ENCODE data around the gene PIR. TPM values are rescaled to one million over a fixed set of nuclear protein-coding genes. Genes with fewer than 3 reads are reported as not detected.

Gene PIR
- total and polyA plus RNA-seq, 7 experiments from 2014 or later, result 0.49 to 4.6 (median 0.70) TPM; not detected in 4

DNA sequence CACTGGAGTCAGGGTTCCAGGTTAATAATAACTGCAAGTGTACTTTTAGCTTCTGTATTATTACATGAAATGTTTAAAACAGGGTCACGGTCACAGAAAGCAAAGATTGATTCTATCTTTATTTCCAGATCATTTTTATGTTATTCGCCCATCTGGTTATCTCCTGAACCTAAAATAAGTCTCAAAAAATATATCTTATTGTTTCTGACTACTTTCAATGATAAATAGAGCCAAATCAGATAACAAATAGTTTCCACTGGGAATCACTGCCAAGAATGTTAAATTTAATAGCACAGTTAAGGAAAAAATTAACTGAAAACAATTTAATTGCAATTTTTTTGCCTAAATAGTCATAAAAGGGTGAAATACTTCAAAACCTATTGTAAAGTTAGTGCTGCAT is 91.8 kb downstream of the PIR start:
- Histone ChIP-seq H3K4me3 (ENCODE audit: low read length) (no peak overlapping the region), H3K27me3 (ENCODE audit: control insufficient read depth in 2 of 2, insufficient read depth in 2 of 2, low read length in 2 of 2) (no peaks in the 10 kb centered on the region), H3K27ac (ENCODE audit: low read depth, low read length) (no peak overlapping the region), H3K4me1 (ENCODE audit: control insufficient read depth in 2 of 2, insufficient read depth in 2 of 2, low read length in 2 of 2) (no peaks in the 10 kb centered on the region), H3K9me3 (ENCODE audit: control insufficient read depth in 2 of 3, low read length in 3 of 3) (no peaks in the 10 kb centered on the region), H3K36me3 (ENCODE audit: control insufficient read depth in 2 of 3, insufficient read depth in 3 of 3, low read length in 3 of 3) (no peaks in the 10 kb centered on the region)
- Mint-ChIP-seq H3K36me3 (no peaks in the 10 kb centered on the region), H3K4me3 (no peak overlapping the region), H3K27me3 (peaks cover 0 to 4% (median 0%) of the 10 kb centered on the region in 5 donors), H3K4me1 (peaks cover 0 to 2% (median 0%) of the 10 kb centered on the region in 7 donors), H3K9me3 (no peaks in the 10 kb centered on the region), H3K27ac (no peak overlapping the region)
- no peak for DNase-seq
- ATAC-seq, result no peak
- ChIA-PET CTCF (no interaction called here), POLR2A (no interaction called here)
- intact Hi-C loops (cut with micrococcal nuclease), result no loop called here

DNA sequence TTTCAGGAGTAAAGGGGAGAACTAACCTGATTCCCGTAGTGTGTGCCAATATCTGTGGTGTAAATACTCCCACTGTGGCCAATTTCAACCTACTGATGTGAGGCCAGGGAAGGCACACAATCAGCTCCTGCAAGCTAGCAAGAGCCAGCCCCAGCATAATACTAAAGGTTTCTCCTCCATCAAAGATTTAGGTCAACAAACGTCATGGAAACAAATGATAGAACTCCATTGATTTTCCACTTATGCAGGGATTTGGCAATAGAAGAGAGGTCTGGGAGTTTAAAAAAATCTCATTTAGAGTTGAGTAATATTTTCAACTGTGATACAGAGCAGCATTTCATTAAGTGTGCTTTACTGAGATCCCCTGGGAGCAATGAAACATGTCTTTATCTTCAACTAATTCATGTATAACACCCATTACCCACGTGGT is 93.2 kb downstream of the PIR start:
- intact Hi-C loops (cut with micrococcal nuclease), result no loop called here
- no peaks in the 10 kb centered on the region for H3K36me3 ChIP-seq (ENCODE audit: control insufficient read depth in 2 of 3, insufficient read depth in 3 of 3, low read length in 3 of 3)
- no peak for ATAC-seq
- no peak overlapping the region for H3K27ac ChIP-seq (ENCODE audit: low read depth, low read length)
- POLR2A ChIA-PET, result no interaction called here
- Mint-ChIP-seq H3K4me3 (no peak overlapping the region), H3K27ac (no peak overlapping the region), H3K4me1 (peaks cover 0 to 2% (median 0%) of the 10 kb centered on the region in 7 donors), H3K9me3 (no peaks in the 10 kb centered on the region), H3K36me3 (no peaks in the 10 kb centered on the region), H3K27me3 (peaks cover 0 to 4% (median 0%) of the 10 kb centered on the region in 5 donors)
- H3K27me3 ChIP-seq (ENCODE audit: control insufficient read depth in 2 of 2, insufficient read depth in 2 of 2, low read length in 2 of 2), result no peaks in the 10 kb centered on the region
- H3K4me3 ChIP-seq (ENCODE audit: low read length), result no peak overlapping the region
- H3K9me3 ChIP-seq (ENCODE audit: control insufficient read depth in 2 of 3, low read length in 3 of 3), result no peaks in the 10 kb centered on the region
- H3K4me1 ChIP-seq (ENCODE audit: control insufficient read depth in 2 of 2, insufficient read depth in 2 of 2, low read length in 2 of 2), result no peaks in the 10 kb centered on the region
- CTCF ChIA-PET, result no interaction called here
- DNase-seq, result no peak

DNA sequence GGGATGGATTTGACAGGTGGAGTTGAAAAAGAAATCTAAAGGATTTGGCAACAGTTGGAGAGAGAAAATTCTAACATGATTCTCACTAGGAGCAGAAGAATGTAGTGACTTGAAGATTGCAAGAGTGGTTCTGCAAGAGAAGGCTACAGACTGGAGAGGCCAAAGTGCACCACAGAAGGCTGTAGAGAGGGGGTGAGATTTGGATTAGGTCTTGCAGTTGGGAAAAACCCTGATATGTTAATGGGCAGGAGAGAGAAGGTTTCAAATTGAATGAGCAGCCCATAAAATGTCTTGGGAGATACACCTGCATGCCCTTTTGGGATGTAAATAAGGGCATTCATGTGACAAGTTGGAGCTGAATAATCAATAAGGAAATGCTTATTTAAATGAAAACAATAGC is 94.3 kb downstream of the PIR start:
- Mint-ChIP-seq H3K4me3 (no peak overlapping the region), H3K9me3 (no peaks in the 10 kb centered on the region), H3K27ac (no peak overlapping the region), H3K27me3 (no peaks in the 10 kb centered on the region), H3K36me3 (no peaks in the 10 kb centered on the region), H3K4me1 (peaks cover 0 to 2% (median 0%) of the 10 kb centered on the region in 7 donors)
- Histone ChIP-seq H3K36me3 (ENCODE audit: control insufficient read depth in 2 of 3, insufficient read depth in 3 of 3, low read length in 3 of 3) (no peaks in the 10 kb centered on the region), H3K4me3 (ENCODE audit: low read length) (no peak overlapping the region), H3K9me3 (ENCODE audit: control insufficient read depth in 2 of 3, low read length in 3 of 3) (no peaks in the 10 kb centered on the region), H3K27me3 (ENCODE audit: control insufficient read depth in 2 of 2, insufficient read depth in 2 of 2, low read length in 2 of 2) (no peaks in the 10 kb centered on the region), H3K4me1 (ENCODE audit: control insufficient read depth in 2 of 2, insufficient read depth in 2 of 2, low read length in 2 of 2) (no peaks in the 10 kb centered on the region), H3K27ac (ENCODE audit: low read depth, low read length) (no peak overlapping the region)
- no peak for DNase-seq
- intact Hi-C loops (cut with micrococcal nuclease), result no loop called here
- no peak for ATAC-seq
- CTCF ChIA-PET, result no interaction called here
- POLR2A ChIA-PET, result no interaction called here

DNA sequence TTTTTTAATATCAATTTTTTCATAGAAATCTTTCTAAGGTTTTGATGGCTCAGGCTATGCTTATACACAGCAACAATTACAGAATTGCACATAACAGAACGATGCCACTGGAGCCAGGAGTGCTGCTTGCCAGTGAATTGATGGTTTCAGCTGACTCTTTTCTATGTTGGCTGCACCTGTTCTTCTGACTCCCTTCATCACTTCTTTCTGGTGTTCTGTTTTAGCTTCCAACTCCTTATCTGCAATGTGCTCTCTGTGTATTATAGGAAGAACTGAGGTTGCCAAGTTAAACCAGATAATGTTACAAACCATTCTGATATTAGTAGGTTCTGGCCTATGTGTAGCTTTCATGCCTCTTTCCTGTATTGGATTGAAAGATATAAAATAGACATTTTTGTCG is 97.3 kb downstream of the PIR start:
- POLR2A ChIA-PET, result no interaction called here

DNA sequence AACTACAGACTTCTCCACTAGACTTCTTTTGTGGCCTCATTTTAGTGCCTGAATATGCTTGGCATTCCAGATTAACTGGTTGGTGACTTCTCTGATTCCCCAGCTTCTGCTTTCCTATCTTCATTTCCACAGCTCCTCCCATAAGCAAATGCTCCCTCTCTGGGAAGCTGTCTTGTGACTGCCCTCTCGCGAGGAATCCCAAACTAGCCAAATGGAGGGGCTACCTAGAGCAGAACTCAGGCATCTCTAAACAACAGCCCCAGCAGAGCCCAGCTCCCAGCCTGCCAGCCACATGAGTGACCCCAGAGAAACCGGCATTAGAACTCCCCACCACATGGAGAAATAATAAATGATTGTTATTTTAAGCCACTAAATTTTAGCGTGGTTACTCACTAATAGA is 101.3 kb downstream of the PIR start:
- no peaks in the 10 kb centered on the region for H3K4me1 ChIP-seq (ENCODE audit: control insufficient read depth in 2 of 2, insufficient read depth in 2 of 2, low read length in 2 of 2)
- POLR2A ChIA-PET, result no interaction called here
- no peaks in the 10 kb centered on the region for H3K36me3 ChIP-seq (ENCODE audit: control insufficient read depth in 2 of 3, insufficient read depth in 3 of 3, low read length in 3 of 3)
- H3K4me3 ChIP-seq (ENCODE audit: low read length), result no peak overlapping the region
- CTCF ChIA-PET, result no interaction called here
- H3K36me3 Mint-ChIP-seq, result no peaks in the 10 kb centered on the region
- H3K27ac ChIP-seq (ENCODE audit: low read depth, low read length), result no peak overlapping the region
- no peaks in the 10 kb centered on the region for H3K9me3 ChIP-seq (ENCODE audit: control insufficient read depth in 2 of 3, low read length in 3 of 3)
- H3K27ac Mint-ChIP-seq, result no peak overlapping the region
- ATAC-seq (no peak), DNase-seq (no peak)
- no peaks in the 10 kb centered on the region for H3K4me1 Mint-ChIP-seq
- intact Hi-C loops (cut with micrococcal nuclease), result no loop called here
- no peaks in the 10 kb centered on the region for H3K9me3 Mint-ChIP-seq
- H3K4me3 Mint-ChIP-seq, result no peak overlapping the region
- H3K27me3 ChIP-seq (ENCODE audit: control insufficient read depth in 2 of 2, insufficient read depth in 2 of 2, low read length in 2 of 2), result no peaks in the 10 kb centered on the region
- H3K27me3 Mint-ChIP-seq, result peaks cover 0 to 6% (median under 1%) of the 10 kb centered on the region in 5 donors

More for the DNA sequence above, 97.3 kb downstream of the PIR start:
- Mint-ChIP-seq H3K4me3 (no peak overlapping the region), H3K9me3 (no peaks in the 10 kb centered on the region), H3K27ac (no peak overlapping the region), H3K36me3 (no peaks in the 10 kb centered on the region), H3K27me3 (peaks cover 0 to 5% (median 0%) of the 10 kb centered on the region in 5 donors), H3K4me1 (no peaks in the 10 kb centered on the region)
- no peak overlapping the region for H3K27ac ChIP-seq (ENCODE audit: low read depth, low read length)
- no peaks in the 10 kb centered on the region for H3K4me1 ChIP-seq (ENCODE audit: control insufficient read depth in 2 of 2, insufficient read depth in 2 of 2, low read length in 2 of 2)
- ATAC-seq, result no peak
- CTCF ChIA-PET, result no interaction called here
- DNase-seq, result no peak
- H3K4me3 ChIP-seq (ENCODE audit: low read length), result no peak overlapping the region
- H3K27me3 ChIP-seq (ENCODE audit: control insufficient read depth in 2 of 2, insufficient read depth in 2 of 2, low read length in 2 of 2), result no peaks in the 10 kb centered on the region
- no peaks in the 10 kb centered on the region for H3K36me3 ChIP-seq (ENCODE audit: control insufficient read depth in 2 of 3, insufficient read depth in 3 of 3, low read length in 3 of 3)
- H3K9me3 ChIP-seq (ENCODE audit: control insufficient read depth in 2 of 3, low read length in 3 of 3), result no peaks in the 10 kb centered on the region
- intact Hi-C loops (cut with micrococcal nuclease), result no loop called here

DNA sequence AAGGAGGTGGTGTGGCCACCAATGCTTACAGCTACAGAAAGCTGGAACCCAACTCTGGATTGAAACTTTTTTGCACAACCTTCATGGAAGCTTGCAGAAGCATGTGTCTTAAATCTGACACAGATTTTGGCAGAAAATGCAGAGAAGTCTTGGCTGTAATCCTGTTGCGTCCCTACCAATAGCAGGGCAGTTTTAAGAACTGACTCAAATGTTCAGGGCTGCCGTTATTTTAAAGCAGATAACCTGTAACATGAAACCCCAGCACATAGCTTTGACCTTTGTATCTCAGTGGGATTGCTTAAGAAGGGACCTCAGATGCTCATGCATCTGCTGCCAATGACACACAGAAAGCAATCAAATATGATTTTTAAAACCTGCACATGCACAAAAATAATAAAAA is 108.8 kb downstream of the PIR start, which contains the start of gene VEGFD:
Gene VEGFD, minus strand, starts transcription at position 110 of the 400 bp plus-strand sequence. CDS start 467 bp downstream, outside the sequence.
- H3K27me3 Mint-ChIP-seq, result peaks cover 0 to 8% (median 4%) of the 10 kb centered on the region in 5 donors
- no peak within 1 kb of the TSS for H3K27ac Mint-ChIP-seq
- DNase-seq (no peak), ATAC-seq (no peak)
- CTCF ChIA-PET, result no interaction called here
- peaks cover 0 to 1% (median 0%) of the 10 kb centered on the region in 11 donors for H3K9me3 Mint-ChIP-seq
- Histone ChIP-seq H3K4me3 (ENCODE audit: low read length) (no peak within 1 kb of the TSS), H3K4me1 (ENCODE audit: control insufficient read depth in 2 of 2, insufficient read depth in 2 of 2, low read length in 2 of 2) (no peaks in the 10 kb centered on the region), H3K27me3 (ENCODE audit: control insufficient read depth in 2 of 2, insufficient read depth in 2 of 2, low read length in 2 of 2) (no peaks in the 10 kb centered on the region), H3K9me3 (ENCODE audit: control insufficient read depth in 2 of 3, low read length in 3 of 3) (no peaks in the 10 kb centered on the region), H3K27ac (ENCODE audit: low read depth, low read length) (no peak within 1 kb of the TSS), H3K36me3 (ENCODE audit: control insufficient read depth in 2 of 3, insufficient read depth in 3 of 3, low read length in 3 of 3) (no peaks in the 10 kb centered on the region)
- no peaks in the 10 kb centered on the region for H3K36me3 Mint-ChIP-seq
- POLR2A ChIA-PET, result interaction anchor here (0.6 kb wide), 1 partner anchor 9 kb away, joined by 3 read pairs; no protein-coding TSS in a partner anchor
- H3K4me1 Mint-ChIP-seq, result no peaks in the 10 kb centered on the region
- intact Hi-C loops (cut with micrococcal nuclease), result no loop called here
- H3K4me3 Mint-ChIP-seq, result no peak within 1 kb of the TSS

DNA sequence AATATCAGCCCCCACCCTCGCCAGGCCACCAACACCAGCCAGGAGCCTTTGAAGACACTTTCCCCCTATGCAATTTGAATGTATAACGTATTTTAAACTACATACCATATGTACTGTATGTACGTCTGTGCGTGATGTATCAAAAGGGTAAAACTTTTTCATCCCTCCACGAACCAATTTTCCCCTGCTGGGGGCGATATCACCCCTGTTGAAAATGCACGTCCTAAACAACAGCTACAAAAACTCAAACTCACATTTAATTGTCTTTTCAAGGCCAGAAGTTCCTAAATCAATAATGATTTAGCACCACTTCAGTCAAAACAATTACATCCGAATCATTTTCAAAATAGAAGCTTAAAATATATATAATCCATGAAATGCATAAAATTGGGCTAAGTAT is 110.3 kb downstream of the PIR start:
- Mint-ChIP-seq H3K9me3 (peaks cover 0 to 1% (median 0%) of the 10 kb centered on the region in 11 donors), H3K27me3 (peaks cover 0 to 8% (median 4%) of the 10 kb centered on the region in 5 donors), H3K36me3 (no peaks in the 10 kb centered on the region), H3K27ac (no peak overlapping the region), H3K4me1 (peaks cover 0 to 2% (median 0%) of the 10 kb centered on the region in 7 donors), H3K4me3 (no peak overlapping the region)
- DNase-seq (no peak), ATAC-seq (no peak)
- Histone ChIP-seq H3K27me3 (ENCODE audit: control insufficient read depth in 2 of 2, insufficient read depth in 2 of 2, low read length in 2 of 2) (no peaks in the 10 kb centered on the region), H3K27ac (ENCODE audit: low read depth, low read length) (no peak overlapping the region), H3K4me1 (ENCODE audit: control insufficient read depth in 2 of 2, insufficient read depth in 2 of 2, low read length in 2 of 2) (no peaks in the 10 kb centered on the region), H3K9me3 (ENCODE audit: control insufficient read depth in 2 of 3, low read length in 3 of 3) (no peaks in the 10 kb centered on the region), H3K4me3 (ENCODE audit: low read length) (no peak overlapping the region), H3K36me3 (ENCODE audit: control insufficient read depth in 2 of 3, insufficient read depth in 3 of 3, low read length in 3 of 3) (no peaks in the 10 kb centered on the region)
- ChIA-PET POLR2A (no interaction called here), CTCF (no interaction called here)
- intact Hi-C loops (cut with micrococcal nuclease), result no loop called here
